Upper lobe of left lung (tissue), 6 donors: ENCODE measurements around the gene PPM1N. TPM values are rescaled to one million over a fixed set of nuclear protein-coding genes. Genes with fewer than 3 reads are reported as not detected.

Experiments used
- ATAC-seq, 2 donors: fragments of 200-7000 bp; cut with Tn5 transposase; one replicate each; pipeline ENCODE4 v1.9.1; 2022; ENCODE audit warnings: mild to moderate bottlenecking in 2 of 2, moderate library complexity in 2 of 2; ENCODE audit not compliant: low FRiP score in 2 of 2
- DNase-seq, 2 donors: peaks; one replicate each; pipeline ENCODE4 v3.0.0-alpha.2; 2019 to 2020
- H3K27ac ChIP-seq, 4 donors: fragments of 200-600 bp; sonication (generic); one replicate each; pipeline ENCODE4 v1.5.1; 2016 to 2019
- H3K27me3 ChIP-seq, 4 donors: fragments of 200-600 bp; sonication (generic); one replicate each; pipeline ENCODE4 v1.5.1; 2017 to 2019
- H3K36me3 ChIP-seq, 4 donors: fragments of 200-600 bp; sonication (generic); one replicate each; pipeline ENCODE4 v1.5.1; 2016 to 2019
- H3K4me1 ChIP-seq, 4 donors: fragments of 200-600 bp; sonication (generic); one replicate each; pipeline ENCODE4 v1.5.1; 2018 to 2019
- H3K4me3 ChIP-seq, 4 donors: fragments of 200-600 bp; sonication (generic); one replicate each; pipeline ENCODE4 v1.5.1; 2017 to 2019; ENCODE audit warnings: mild to moderate bottlenecking in 2 of 4, moderate library complexity in 1 of 4
- H3K9me3 ChIP-seq, 4 donors: fragments of 200-600 bp; sonication (generic); one replicate each; pipeline ENCODE4 v1.5.1; 2018 to 2019
- EP300 ChIP-seq, 4 donors: sonication (generic); formaldehyde crosslinking; IDR thresholded peaks; one replicate each; pipeline ENCODE4 v1.5.1; 2017; ENCODE audit warnings: antibody characterized with exemption in 4 of 4, control low read depth in 2 of 4
- POLR2A ChIP-seq, 4 donors: fragments of 450-650 bp; IDR thresholded peaks; one replicate each; pipeline ENCODE4 v1.5.1; 2016 to 2017; ENCODE audit warnings: antibody characterized with exemption in 4 of 4, mild to moderate bottlenecking in 2 of 4
- POLR2AphosphoS5 ChIP-seq, 2 donors: sonication (generic); formaldehyde crosslinking; IDR thresholded peaks; one replicate each; pipeline ENCODE4 v1.5.1; 2017; ENCODE audit warnings: antibody characterized with exemption in 2 of 2
- WGBS, 2 donors: methylation state at CpG; one replicate each; pipeline ENCODE4 v1.1.5; 2017 to 2018; 5-methylcytosine and 5-hydroxymethylcytosine counted together
- total RNA-seq, 6 donors: library from RNA; depleted of rRNA in 4 of 6; stranded (reverse); fragments of >200 nt in 4 of 6; gene quantifications; one replicate each; pipeline versions ENCODE4 v1.1.0 to v1.2.1, GENCODE V29; 2016 to 2021
- TF ChIP-seq, protein P1 (sequence below), 6 experiments: fragments of 450-650 bp in 4 of 6; fragments of 200-600 bp in 2 of 6; sonication (generic) in 2 of 6; IDR thresholded peaks; one replicate each; pipeline ENCODE4 v1.5.1; 2016 to 2019; ENCODE audit warnings: antibody characterized with exemption in 6 of 6
- donor health status: DM: no; HTN: no; CAD: no; lungs with moderate emphysema.
- donor health status: DM: no; HTN: yes; CAD: no; lungs with severe emphysema.

Gene PPM1N
- total RNA-seq, 6 donors from 2014 or later: 0.89 to 6.3 (median 1.1) TPM; not detected in 1

- no peak for DNase-seq
- Histone ChIP-seq H3K27me3 (no peaks in the 10 kb centered on the region), H3K9me3 (no peaks in the 10 kb centered on the region), H3K27ac (peak overlapping the region in 1 of 4 donors; percentile 97), H3K4me1 (peaks cover 46 to 75% (median 62%) of the 10 kb centered on the region in 4 donors), H3K4me3 (peak overlapping the region in 1 of 4 donors; percentile 94), H3K36me3 (peaks cover 0 to 6% (median 0%) of the 10 kb centered on the region in 4 donors)
- WGBS, 2 donors: 89 to 95% methylated on average over 5 of the region's 5 CpGs
- TF ChIP-seq, protein P1, sequence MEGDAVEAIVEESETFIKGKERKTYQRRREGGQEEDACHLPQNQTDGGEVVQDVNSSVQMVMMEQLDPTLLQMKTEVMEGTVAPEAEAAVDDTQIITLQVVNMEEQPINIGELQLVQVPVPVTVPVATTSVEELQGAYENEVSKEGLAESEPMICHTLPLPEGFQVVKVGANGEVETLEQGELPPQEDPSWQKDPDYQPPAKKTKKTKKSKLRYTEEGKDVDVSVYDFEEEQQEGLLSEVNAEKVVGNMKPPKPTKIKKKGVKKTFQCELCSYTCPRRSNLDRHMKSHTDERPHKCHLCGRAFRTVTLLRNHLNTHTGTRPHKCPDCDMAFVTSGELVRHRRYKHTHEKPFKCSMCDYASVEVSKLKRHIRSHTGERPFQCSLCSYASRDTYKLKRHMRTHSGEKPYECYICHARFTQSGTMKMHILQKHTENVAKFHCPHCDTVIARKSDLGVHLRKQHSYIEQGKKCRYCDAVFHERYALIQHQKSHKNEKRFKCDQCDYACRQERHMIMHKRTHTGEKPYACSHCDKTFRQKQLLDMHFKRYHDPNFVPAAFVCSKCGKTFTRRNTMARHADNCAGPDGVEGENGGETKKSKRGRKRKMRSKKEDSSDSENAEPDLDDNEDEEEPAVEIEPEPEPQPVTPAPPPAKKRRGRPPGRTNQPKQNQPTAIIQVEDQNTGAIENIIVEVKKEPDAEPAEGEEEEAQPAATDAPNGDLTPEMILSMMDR (IDR thresholded peaks at IDR 0.05): no peak
- TF ChIP-seq EP300 (IDR thresholded peaks at IDR 0.05): no peak
- TF ChIP-seq POLR2A (IDR thresholded peaks at IDR 0.05): no peak
- TF ChIP-seq POLR2AphosphoS5 (IDR thresholded peaks at IDR 0.05): no peak
- ATAC-seq: no peak
Measured at GRCh38 chr19:45511074-45511473, 12.8 kb downstream of the PPM1N start.

- no peaks in the 10 kb centered on the region for H3K9me3 ChIP-seq
- H3K36me3 ChIP-seq: peaks cover 0 to 14% (median 5%) of the 10 kb centered on the region in 4 donors
- DNase-seq (no peak), ATAC-seq (no peak)
- H3K27me3 ChIP-seq: no peaks in the 10 kb centered on the region
- no peak overlapping the region for H3K4me3 ChIP-seq
- H3K27ac ChIP-seq: peak overlapping the region in 2 of 4 donors; percentile 87 to 97
- no peak for TF ChIP-seq POLR2A (IDR thresholded peaks at IDR 0.05)
- TF ChIP-seq, protein P1 (IDR thresholded peaks at IDR 0.05): no peak
- TF ChIP-seq EP300 (IDR thresholded peaks at IDR 0.05): no peak
- no peak for TF ChIP-seq POLR2AphosphoS5 (IDR thresholded peaks at IDR 0.05)
- peaks cover 44 to 76% (median 61%) of the 10 kb centered on the region in 4 donors for H3K4me1 ChIP-seq
- 85 to 91% methylated on average over 6 of the region's 6 CpGs for WGBS, 2 donors
Measured at GRCh38 chr19:45512881-45513483, 14.7 kb downstream of the PPM1N start.

DNA sequence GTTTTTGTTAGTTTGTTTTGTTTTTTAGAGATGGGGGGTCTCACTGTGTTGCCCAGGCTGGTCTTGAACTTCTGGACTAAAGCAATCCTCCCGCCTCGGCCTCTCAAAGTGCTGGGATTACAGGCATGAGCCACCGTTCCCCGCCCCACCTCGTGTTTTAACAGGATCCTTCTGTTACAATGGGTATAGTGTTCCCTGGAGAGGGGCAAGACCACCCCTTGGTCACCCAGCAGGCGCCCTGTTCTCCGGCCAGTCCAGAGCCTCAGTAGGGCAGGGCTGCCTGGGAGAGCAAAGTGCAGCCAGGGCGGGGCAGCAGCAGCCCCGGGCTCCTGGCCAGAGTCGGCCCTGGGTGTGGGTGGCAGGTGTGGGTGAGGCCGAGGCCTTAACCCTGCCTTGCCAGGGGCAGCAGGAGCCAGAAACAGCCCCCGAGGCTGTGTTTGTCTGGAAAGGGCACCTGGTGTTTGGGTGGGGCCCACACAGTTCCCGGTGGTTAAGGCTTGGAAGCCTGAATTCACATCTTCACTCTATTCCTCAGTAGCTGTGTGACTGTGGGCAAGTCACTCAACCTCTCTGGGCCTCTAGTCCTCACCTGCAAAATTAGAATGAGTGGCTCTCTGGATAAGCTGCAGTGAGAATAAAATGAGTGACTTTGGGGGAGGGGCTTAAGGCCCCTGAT is 16.3 kb downstream of the PPM1N start:
- Histone ChIP-seq H3K4me3 (peak overlapping the region in 2 of 4 donors; percentile 1 to 13), H3K4me1 (peaks cover 43 to 68% (median 56%) of the 10 kb centered on the region in 4 donors), H3K9me3 (no peaks in the 10 kb centered on the region), H3K36me3 (peaks cover 3 to 30% (median 20%) of the 10 kb centered on the region in 4 donors), H3K27ac (peak overlapping the region; percentile 78 to 97 (median 88)), H3K27me3 (no peaks in the 10 kb centered on the region)
- no peak for TF ChIP-seq POLR2AphosphoS5 (IDR thresholded peaks at IDR 0.05)
- TF ChIP-seq EP300 (IDR thresholded peaks at IDR 0.05): no peak
- no peak for TF ChIP-seq POLR2A (IDR thresholded peaks at IDR 0.05)
- DNase-seq (peak; percentile 66 to 84), ATAC-seq (peak; percentile 51 to 54)
- WGBS, 2 donors: 44 to 55% methylated on average over 8 to 13 of the region's 13 CpGs

GRCh38 chr19:45515081-45515624 is 16.9 kb downstream of the PPM1N start:
- H3K4me3 ChIP-seq: peak overlapping the region in 2 of 4 donors; percentile 1 to 13
- peak overlapping the region; percentile 78 to 97 (median 88) for H3K27ac ChIP-seq
- peak in 1 of 2 donors; percentile 87 for DNase-seq
- ATAC-seq: peak; percentile 75 to 83
- TF ChIP-seq POLR2A (IDR thresholded peaks at IDR 0.05): no peak
- no peak for TF ChIP-seq EP300 (IDR thresholded peaks at IDR 0.05)
- TF ChIP-seq POLR2AphosphoS5 (IDR thresholded peaks at IDR 0.05): peak; percentile 57 to 59
- TF ChIP-seq, protein P1 (IDR thresholded peaks at IDR 0.05): no peak
- H3K4me1 ChIP-seq: peaks cover 37 to 62% (median 50%) of the 10 kb centered on the region in 4 donors
- H3K36me3 ChIP-seq: peaks cover 3 to 34% (median 24%) of the 10 kb centered on the region in 4 donors
- no peaks in the 10 kb centered on the region for H3K9me3 ChIP-seq
- no peaks in the 10 kb centered on the region for H3K27me3 ChIP-seq
- 40 to 58% methylated on average over 10 of the region's 10 CpGs for WGBS, 2 donors

DNA sequence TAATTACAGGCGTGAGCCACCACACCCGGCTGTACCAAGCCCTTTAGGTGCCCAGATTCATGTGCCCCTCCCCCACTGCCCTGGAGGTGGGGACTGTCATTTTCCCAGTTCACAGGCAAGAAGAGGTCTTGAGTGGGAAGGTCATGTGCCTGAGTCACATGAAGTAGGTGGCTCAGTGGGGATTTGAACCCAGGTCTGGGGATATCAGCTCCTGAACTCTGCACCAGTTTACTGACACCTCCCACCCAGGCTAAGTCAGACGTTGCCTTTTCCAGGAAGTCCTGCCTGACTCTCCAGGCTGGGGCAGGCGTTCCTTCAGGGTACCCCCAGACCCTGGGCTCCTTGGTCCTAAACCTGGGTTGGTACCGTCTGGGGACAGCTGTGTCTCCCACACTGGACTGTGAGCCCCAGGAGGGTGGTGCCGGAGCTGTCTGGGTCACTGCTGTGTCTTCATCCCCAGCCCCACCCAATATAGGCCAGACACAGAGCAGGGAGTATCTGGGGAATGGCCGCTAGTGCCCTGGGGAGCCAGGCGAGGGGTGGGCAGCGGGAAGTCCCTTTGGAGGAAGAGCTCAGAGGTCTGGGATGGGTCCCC is 17.7 kb downstream of the PPM1N start:
- peaks cover 3 to 42% (median 31%) of the 10 kb centered on the region in 4 donors for H3K36me3 ChIP-seq
- H3K4me3 ChIP-seq: peak overlapping the region in 2 of 4 donors; percentile 1 to 13
- ATAC-seq (peak; percentile 44 to 62), DNase-seq (no peak)
- H3K27me3 ChIP-seq: no peaks in the 10 kb centered on the region
- WGBS, 2 donors: 61 to 74% methylated on average over 9 of the region's 9 CpGs
- TF ChIP-seq EP300 (IDR thresholded peaks at IDR 0.05): no peak
- H3K27ac ChIP-seq: peak overlapping the region; percentile 78 to 97 (median 88)
- H3K9me3 ChIP-seq: no peaks in the 10 kb centered on the region
- peaks cover 33 to 59% (median 44%) of the 10 kb centered on the region in 4 donors for H3K4me1 ChIP-seq
